NCI-H1417 (cell line): Measurements from ENCODE around the gene RUFY1.
"Not testable (repeated sequence)": the region's sequence is repeated elsewhere in the genome, so short reads cannot be mapped to it uniquely, and the experiment has no call there.

Source experiments
- DNase-seq, 3 experiments: peaks; one replicate each; lab custom pipeline; 2025; lab: John Stamatoyannopoulos, UW

RUFY1 gene

DNA sequence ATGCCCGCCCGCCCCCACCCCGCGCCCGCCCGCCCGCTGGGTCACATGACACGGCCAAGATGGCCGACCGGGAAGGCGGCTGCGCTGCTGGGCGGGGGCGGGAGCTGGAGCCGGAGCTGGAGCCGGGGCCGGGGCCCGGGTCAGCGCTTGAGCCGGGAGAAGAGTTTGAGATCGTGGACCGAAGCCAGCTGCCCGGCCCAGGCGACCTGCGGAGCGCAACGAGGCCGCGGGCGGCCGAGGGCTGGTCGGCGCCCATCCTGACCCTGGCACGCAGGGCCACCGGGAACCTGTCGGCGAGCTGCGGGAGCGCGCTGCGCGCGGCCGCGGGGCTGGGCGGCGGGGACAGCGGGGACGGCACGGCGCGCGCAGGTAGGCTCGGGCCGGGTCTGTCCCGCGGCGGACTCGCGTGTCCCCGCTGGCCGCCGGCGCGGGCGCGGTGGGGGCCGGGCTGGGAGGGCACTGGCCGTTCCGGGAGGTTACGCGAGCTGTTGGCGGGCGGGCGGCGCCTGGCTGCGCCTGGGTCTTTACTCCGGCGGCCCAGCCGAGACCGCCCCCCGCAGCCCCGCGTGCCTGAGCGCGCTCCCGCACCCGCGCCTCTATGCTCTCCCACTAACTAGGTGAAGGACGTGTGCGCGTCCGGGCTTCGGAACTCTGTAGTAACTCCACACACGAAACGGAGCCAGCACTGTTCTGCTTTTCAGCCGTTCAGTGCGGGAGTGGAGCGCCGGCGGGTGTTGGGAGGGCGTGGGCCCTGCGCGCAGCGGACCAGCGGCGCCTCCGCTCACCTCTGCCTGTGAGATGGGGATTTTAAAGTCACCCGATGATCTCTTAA, at the start of gene RUFY1:
Gene RUFY1 (plus strand): TSS at position 44 of the 832 bp plus-strand sequence. CDS start 16 bp downstream, at position 60.
- DNase-seq, result peak; percentile 75 to 88 (median 85)

GRCh38 chr5:179501997-179502396, 48.4 kb upstream of the RUFY1 start:
- not testable (repeated sequence) for DNase-seq

DNA sequence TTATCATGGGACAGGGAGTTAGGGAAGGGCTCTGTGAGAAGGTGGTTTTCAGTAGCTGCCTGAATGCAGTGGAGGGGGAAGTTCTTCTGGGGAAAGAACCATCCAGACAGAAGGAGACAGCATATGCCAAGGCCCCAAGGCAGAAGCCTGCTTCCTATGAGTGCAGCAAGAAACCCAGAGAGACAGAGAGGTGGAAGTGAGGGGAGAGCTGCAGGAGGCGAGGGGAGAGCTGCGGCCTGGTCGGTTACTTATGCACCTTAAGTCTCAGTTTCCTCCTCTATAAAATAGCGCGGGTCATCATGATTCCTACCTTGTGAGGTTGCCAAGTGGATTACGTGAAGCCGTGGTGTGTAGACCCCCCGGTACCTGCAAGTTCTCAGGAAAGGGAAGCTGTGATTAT, 47.9 kb upstream of the RUFY1 start:
- not testable (repeated sequence) for DNase-seq

- DNase-seq, result no peak
Observed at GRCh38 chr5:179504191-179504590, 46.2 kb upstream of the RUFY1 start.

DNA sequence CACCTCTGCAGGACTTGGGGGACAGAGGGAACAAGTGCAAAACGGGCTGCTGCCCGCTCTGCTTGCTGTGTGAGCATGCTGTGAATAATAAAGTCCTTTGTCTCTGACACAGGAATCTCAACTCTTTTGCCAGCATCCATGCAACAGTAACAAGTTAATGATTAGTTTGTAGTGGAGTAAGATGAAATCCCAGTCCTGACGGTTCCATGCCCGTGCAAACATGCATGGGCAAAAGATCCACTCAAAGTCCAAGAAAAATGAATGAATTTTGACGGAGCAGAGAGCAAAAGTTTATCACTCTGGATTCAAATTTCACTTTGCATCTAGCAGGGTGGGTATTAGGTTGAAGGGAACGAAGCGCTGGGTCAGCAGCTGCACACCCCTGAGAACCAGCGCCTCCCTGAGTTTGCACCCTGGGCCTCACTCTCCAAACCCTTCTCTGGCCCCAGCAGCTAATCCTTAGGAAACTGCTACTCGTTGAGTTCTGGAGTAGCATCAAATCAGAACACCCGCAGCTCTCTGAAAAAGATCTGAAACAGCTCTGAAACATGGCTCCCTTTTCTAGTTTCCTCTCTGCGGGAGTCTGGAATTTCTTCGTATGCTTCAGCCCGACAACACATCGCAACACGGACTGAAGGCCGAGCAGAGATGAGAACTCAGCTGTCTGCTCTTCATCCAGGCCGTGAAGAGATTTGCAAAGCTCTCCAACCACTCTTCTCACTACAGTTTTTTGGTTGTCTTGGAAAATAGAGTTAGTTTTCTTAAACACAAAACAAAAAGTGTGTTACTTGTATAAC, 45.6 kb upstream of the RUFY1 start:
- no peak for DNase-seq

- DNase-seq, result no peak
Observed at GRCh38 chr5:179505636-179506261, 44.6 kb upstream of the RUFY1 start.

DNA sequence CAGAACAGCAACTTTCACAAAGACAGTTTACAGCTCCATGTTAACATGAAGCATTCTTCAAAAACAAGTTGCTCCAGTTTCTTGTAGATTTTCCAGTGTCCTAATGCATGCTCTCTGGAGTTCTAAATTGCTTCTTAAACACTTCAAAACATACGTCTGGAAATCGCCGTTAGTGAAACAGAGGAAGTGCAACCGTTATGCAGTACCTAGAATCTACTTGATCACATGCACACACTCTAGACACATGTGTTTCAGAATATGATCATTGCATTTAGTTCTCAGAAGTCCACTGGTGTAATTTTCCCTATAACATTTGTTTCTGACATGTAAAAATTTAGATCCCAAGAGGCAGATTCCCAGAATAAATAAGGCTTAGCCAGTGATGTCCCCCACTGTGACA, 41.1 kb upstream of the RUFY1 start:
- DNase-seq, result peak in 1 of 3 experiments; percentile 1

DNA sequence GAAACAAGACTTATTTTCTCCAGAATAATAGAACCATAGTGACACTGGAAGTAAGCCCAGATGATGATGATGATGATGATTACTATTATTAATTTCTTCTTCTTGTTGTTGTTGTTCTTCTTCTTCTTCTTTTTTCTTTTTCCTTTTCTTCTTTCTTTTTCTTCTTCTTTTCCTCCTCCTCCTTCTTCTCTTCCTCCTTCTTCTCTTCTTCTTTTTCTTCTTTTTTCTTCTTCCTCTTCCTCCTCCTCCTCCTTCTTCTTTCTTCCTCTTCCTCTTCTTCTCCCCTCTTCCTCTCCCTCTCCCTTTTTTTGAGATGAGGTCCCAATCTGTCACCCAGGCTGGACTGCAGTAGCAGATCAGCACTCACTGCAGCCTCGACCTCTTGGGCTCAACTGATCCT, 40.5 kb upstream of the RUFY1 start:
- DNase-seq, result no peak

DNA sequence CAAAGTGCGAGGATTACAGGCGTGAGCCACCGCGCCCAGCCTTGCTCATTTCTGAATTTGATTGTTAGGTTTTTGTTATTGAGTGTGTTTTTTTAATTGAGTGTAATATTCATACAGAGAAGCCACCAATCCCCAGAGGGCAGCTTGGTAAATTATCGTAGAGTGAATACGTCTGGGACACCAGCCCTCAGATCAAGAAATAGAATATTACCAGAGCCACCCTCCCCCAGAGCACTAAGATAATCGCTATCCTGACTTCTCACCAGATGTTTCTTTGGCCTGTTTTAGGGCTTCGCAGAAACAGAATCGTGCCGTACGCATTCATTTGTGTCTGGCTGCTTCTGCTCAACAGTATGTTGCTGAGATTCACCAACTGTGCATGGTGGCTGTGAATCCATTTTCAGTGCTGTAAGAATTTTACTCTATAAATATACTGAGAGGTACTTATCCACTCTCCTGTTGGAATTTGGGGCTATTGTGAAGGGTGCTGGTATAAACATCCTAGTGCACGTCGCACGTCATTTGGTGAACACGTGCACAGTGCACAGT, 37.8 kb upstream of the RUFY1 start:
- DNase-seq, result no peak

DNA sequence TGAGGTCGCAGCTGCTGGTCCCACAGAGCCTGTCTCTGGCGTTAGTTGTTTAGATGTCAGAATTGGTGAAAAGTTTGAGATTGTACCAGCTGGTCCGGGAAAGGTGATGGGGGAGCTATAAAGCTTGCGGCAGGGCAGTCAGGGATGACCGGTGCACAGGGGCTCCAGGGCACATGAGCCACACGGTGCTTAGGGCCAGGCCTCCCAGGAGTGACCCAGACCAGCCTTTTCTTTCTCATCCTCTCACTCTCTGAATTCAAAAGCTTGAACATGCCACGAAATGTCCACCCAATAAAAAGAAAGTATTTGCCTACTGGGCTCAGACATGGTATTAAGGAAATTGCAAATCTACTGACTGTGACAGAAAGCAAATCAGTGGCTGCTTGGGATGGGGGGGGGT, 34.9 kb upstream of the RUFY1 start:
- not testable (repeated sequence) for DNase-seq

GRCh38 chr5:179516221-179516620, 34.1 kb upstream of the RUFY1 start:
- no peak for DNase-seq

DNA sequence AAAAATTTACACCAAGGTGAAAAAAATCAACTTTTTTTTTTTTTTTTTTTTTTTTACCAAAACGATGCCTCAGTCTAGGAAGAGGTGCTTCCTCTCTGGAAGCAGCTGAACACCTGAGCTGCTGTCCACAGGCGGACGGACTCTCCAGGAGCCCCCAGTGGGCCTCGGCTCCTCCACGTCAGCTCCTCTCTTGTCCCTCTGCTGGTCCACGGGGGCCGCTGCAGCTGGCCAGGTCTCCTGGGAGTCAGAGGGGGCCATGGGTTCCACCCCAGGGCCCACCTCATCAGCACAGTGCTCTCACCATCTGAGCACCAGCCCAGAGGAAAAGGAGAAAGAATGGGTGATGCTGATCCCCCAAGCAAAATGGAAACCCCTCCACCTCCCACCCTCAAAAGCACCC, 32.6 kb upstream of the RUFY1 start:
- not testable (repeated sequence) for DNase-seq

DNA sequence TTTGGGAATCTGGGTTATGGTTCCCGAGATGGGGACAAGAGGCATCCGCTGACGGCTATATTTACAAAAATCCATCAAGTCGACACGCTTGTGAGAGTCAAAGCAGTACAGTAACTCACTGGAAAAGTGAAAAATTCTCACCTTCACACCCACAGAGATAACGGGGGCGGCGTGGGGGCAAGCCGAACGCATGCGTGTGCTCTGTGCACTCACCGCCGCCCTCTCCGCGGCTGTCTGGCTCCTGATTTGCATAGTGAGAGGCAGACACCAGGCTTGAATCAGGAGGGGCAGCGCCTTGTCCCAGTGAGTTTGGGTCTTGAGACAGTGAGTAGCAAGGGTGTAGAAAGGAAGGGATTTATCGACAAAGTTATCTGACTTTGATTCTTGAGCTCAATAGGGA, 32.0 kb upstream of the RUFY1 start:
- DNase-seq, result not testable (repeated sequence)

GRCh38 chr5:179519416-179520070, 30.8 kb upstream of the RUFY1 start:
- peak in 1 of 3 experiments; percentile 1 for DNase-seq

GRCh38 chr5:179522107-179522506, 28.2 kb upstream of the RUFY1 start:
- DNase-seq, result not testable (repeated sequence)

DNA sequence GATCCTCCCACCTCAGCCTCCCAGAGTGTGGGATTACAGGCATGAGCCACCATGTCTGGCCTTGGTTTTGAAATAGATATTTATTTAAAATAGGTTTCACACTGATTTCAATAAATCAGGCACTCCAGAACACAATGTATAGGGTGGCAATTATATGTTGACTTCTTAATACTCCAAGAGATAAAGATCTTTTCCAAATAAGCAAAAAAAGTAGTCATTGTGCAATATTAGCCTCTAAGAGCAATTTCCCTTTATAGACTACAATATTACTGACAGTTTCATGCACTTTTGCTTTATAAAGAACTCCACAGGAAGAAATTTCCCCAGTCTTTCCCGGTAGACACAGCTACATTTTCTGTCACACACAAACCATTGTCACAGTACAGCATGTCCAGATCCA, 23.4 kb upstream of the RUFY1 start:
- no peak for DNase-seq

GRCh38 chr5:179530069-179530998, 20.0 kb upstream of the RUFY1 start:
- DNase-seq, result no peak

GRCh38 chr5:179533024-179533423, 17.3 kb upstream of the RUFY1 start:
- no peak for DNase-seq

DNA sequence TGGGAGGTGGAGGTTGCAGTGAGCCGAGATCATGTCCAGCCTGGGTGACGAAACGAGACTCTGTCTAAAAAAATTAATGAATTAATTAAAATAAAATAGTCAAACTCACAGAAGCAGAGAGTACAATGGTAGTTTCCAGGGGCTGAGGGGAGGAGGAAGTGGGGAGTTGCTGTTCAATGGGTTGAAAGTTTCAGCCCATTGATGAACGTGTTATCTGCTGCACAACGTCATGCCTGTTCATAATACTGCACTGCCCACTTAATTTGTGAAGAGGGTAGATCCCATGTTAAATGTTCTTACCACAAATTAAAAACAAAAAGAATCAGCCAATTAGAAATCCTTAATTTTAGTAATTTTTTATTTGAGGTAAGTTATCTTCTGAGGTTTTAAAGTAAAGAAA, 16.4 kb upstream of the RUFY1 start:
- DNase-seq, result no peak

- no peak for DNase-seq
Observed at GRCh38 chr5:179534431-179534830, 15.9 kb upstream of the RUFY1 start.

DNA sequence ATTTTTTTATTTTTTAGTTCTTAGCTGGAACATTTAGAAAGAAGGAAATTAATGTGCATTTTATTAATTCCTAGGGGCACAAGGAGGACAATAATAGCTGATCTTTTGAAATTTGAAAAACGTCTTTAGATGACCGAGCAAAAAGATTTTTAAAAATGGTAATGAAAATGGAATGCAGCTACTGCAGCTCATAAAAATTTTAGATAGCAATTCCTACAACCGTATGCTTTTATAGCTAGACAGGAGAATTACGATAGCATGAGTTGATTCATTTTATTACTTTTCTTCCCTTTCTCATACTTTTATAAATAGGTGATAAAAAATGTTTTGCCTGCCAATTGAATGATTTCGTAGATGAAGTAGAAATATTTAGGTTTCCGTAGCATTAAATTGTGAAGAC, 13.7 kb upstream of the RUFY1 start:
- no peak for DNase-seq
